Measurements from ENCODE around the gene IL1RAP. TPM values are rescaled to one million over a fixed set of nuclear protein-coding genes. Genes with fewer than 3 reads are reported as not detected.

Gene IL1RAP
- total RNA-seq, 4 donors from 2014 or later: 0.80 to 8.6 (median 2.7) TPM

DNA sequence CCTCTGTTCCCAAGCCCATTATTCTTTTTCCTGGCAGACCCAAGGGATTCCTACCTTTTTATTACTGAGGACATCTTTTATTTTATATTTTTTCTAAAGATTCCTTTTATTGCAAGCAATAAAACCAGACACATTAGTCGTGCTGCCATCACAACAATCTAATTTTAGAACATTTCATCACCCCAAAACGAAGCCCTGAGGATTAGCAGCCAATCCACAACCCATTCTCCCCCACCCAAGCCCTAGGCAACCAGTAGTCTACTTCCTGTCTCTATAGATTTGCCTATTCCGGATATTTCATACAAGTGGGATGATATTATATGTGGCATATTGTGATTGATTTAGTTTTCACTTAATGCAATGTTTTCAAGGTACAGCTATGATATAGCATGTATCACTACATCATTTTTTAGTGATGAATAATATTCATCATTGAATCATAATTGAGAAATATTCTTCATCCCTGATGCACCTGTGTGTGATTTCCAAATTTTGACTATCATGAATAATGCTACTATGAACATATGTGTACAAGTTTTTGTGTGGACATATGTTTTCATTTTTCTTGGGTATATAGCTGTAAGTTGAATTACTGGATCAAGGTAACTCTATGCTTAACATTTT, 65.7 kb downstream of the IL1RAP start:
- H3K4me1 ChIP-seq: no peaks in the 10 kb centered on the region
- in situ Hi-C loops (cut with MboI; ENCODE audit: low pct_ligation_motif_present in 1 of 4, low pct_unique_long_range_greater_than_20kb in 1 of 4, low sequenced_read_pairs in 3 of 4): no loop called here
- H3K27ac ChIP-seq: no peak overlapping the region
- WGBS, 2 donors (ENCODE audit: low coverage in 1 of 2): 38 to 39% methylated on average over 3 of the region's 3 CpGs
- no peaks in the 10 kb centered on the region for H3K36me3 ChIP-seq
- TF ChIP-seq POLR2A (IDR thresholded peaks at IDR 0.05) (no peak), EP300 (IDR thresholded peaks at IDR 0.05; ENCODE audit: low read depth) (no peak), POLR2AphosphoS5 (IDR thresholded peaks at IDR 0.05) (no peak)
- TF ChIP-seq, protein P1, sequence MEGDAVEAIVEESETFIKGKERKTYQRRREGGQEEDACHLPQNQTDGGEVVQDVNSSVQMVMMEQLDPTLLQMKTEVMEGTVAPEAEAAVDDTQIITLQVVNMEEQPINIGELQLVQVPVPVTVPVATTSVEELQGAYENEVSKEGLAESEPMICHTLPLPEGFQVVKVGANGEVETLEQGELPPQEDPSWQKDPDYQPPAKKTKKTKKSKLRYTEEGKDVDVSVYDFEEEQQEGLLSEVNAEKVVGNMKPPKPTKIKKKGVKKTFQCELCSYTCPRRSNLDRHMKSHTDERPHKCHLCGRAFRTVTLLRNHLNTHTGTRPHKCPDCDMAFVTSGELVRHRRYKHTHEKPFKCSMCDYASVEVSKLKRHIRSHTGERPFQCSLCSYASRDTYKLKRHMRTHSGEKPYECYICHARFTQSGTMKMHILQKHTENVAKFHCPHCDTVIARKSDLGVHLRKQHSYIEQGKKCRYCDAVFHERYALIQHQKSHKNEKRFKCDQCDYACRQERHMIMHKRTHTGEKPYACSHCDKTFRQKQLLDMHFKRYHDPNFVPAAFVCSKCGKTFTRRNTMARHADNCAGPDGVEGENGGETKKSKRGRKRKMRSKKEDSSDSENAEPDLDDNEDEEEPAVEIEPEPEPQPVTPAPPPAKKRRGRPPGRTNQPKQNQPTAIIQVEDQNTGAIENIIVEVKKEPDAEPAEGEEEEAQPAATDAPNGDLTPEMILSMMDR (IDR thresholded peaks at IDR 0.05): no peak
- no peak overlapping the region for H3K4me3 ChIP-seq
- H3K9me3 ChIP-seq: no peaks in the 10 kb centered on the region
- DNase-seq: no peak
- intact Hi-C loops (cut with DNase I; ENCODE audit: low total_unique reads): no loop called here
- no peaks in the 10 kb centered on the region for H3K27me3 ChIP-seq

DNA sequence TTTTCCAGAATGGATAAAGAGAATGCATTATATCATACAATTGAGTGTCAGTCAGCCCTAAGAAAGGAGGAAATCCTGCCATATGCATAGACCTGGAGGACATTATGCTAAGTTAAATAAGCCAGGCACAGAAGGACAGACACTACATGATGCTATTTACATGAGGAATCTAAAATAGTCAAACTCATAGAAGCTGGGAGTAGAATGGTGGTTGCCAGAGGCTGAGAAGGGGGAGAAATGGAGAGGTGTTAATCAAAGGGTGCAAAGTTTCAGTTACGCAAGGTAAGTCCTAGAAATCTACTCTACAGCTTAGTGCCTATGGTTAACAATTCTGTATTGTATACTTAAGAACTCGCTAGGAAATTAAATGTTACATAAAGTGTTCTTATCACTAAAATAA, 66.5 kb downstream of the IL1RAP start:
- Histone ChIP-seq H3K4me1 (no peaks in the 10 kb centered on the region), H3K27ac (no peak overlapping the region), H3K9me3 (no peaks in the 10 kb centered on the region), H3K27me3 (no peaks in the 10 kb centered on the region), H3K36me3 (no peaks in the 10 kb centered on the region), H3K4me3 (no peak overlapping the region)
- WGBS, 2 donors (ENCODE audit: low coverage in 1 of 2): 67 to 87% methylated on average over 2 of the region's 2 CpGs
- intact Hi-C loops (cut with DNase I; ENCODE audit: low total_unique reads) (no loop called here), in situ Hi-C loops (cut with MboI; ENCODE audit: low pct_ligation_motif_present in 1 of 4, low pct_unique_long_range_greater_than_20kb in 1 of 4, low sequenced_read_pairs in 3 of 4) (no loop called here)
- no peak for DNase-seq
- TF ChIP-seq POLR2A (IDR thresholded peaks at IDR 0.05): no peak
- TF ChIP-seq, protein P1 (IDR thresholded peaks at IDR 0.05): no peak
- TF ChIP-seq EP300 (IDR thresholded peaks at IDR 0.05; ENCODE audit: low read depth): no peak
- TF ChIP-seq POLR2AphosphoS5 (IDR thresholded peaks at IDR 0.05): no peak

DNA sequence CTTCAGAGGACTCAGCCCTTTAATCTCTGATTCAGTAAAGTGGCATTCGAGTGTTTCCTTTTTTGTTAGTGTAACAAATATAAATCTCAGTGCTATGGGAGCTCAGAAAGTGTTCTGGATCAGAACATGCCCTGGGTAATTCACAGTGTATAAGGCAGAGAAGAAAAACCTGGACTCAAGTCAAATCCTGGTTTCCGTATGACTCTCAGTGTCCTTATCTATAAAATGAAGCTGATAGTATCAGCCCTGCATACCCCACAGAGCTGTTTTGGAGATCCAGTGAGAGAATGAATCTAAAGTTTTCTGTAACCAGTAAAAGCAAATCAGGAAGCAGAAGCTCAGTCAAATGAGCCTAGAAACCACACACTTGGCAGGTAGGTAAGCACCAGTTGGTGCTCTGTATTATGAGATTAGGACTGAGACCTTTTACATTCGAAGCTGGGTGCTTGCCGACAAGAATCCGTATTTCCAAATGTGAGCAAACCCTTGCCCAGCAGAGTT, 67.2 kb downstream of the IL1RAP start:
- 70 to 71% methylated on average over 4 to 5 of the region's 5 CpGs for WGBS, 2 donors (ENCODE audit: low coverage in 1 of 2)
- Histone ChIP-seq H3K27ac (no peak overlapping the region), H3K4me3 (no peak overlapping the region), H3K27me3 (no peaks in the 10 kb centered on the region), H3K36me3 (no peaks in the 10 kb centered on the region), H3K9me3 (no peaks in the 10 kb centered on the region), H3K4me1 (no peaks in the 10 kb centered on the region)
- TF ChIP-seq EP300 (IDR thresholded peaks at IDR 0.05; ENCODE audit: low read depth): no peak
- in situ Hi-C loops (cut with MboI; ENCODE audit: low pct_ligation_motif_present in 1 of 4, low pct_unique_long_range_greater_than_20kb in 1 of 4, low sequenced_read_pairs in 3 of 4): no loop called here
- intact Hi-C loops (cut with DNase I; ENCODE audit: low total_unique reads): no loop called here
- DNase-seq: no peak

DNA sequence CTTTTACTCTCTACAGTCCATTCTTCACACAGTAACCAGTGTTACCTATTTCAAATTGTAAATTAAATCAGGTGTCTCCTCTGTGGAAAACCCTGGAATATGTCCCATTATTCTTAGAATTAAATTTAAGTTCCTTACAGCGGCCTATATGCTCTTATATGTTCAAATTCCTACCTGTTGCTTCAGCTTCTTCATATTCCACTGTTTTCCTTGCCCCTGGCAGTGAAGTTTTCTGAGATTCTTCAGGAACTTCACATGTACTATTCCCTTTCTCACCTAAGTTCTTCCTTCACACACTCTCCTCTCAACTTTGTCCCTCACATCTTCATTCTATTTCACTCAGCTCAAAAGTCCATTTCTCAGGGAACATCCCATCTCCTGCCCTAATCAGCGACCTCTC, 68.8 kb downstream of the IL1RAP start:
- no peaks in the 10 kb centered on the region for H3K4me1 ChIP-seq
- H3K4me3 ChIP-seq: no peak overlapping the region
- intact Hi-C loops (cut with DNase I; ENCODE audit: low total_unique reads) (no loop called here), in situ Hi-C loops (cut with MboI; ENCODE audit: low pct_ligation_motif_present in 1 of 4, low pct_unique_long_range_greater_than_20kb in 1 of 4, low sequenced_read_pairs in 3 of 4) (no loop called here)
- H3K9me3 ChIP-seq: no peaks in the 10 kb centered on the region
- no peak overlapping the region for H3K27ac ChIP-seq
- TF ChIP-seq, protein P1 (IDR thresholded peaks at IDR 0.05): no peak
- TF ChIP-seq EP300 (IDR thresholded peaks at IDR 0.05; ENCODE audit: low read depth): no peak
- TF ChIP-seq POLR2AphosphoS5 (IDR thresholded peaks at IDR 0.05): no peak
- TF ChIP-seq POLR2A (IDR thresholded peaks at IDR 0.05): no peak
- no peaks in the 10 kb centered on the region for H3K36me3 ChIP-seq
- no peak for DNase-seq
- no peaks in the 10 kb centered on the region for H3K27me3 ChIP-seq
- 87 to 89% methylated on average over 2 of the region's 2 CpGs for WGBS, 2 donors (ENCODE audit: low coverage in 1 of 2)
